Measurements from ENCODE around the gene PKNOX2. TPM values are rescaled to one million over a fixed set of nuclear protein-coding genes. Genes with fewer than 3 reads are reported as not detected.

Gene PKNOX2
- total RNA-seq, 2 donors from 2014 or later, result 4.0 to 6.9 TPM

DNA sequence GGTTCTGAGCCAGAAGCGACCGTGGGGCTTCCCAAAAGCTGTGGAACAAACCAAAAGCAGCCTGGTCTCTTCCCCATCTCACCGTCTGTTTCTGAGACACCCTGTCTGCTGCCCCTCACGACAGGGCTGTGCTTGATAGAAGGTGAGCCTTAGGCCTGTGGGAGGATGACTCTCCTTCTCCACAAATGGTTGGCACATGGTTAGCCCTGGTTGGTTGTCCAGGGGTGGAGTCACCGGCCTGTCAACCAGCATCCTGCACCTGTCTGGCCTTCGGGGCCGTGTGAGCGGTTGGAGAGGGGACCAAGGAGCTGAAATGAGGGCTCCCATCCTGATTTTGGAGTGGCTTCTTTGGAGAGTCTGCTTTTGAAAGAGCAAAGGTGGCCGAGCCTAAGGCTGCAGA, 135.3 kb downstream of the PKNOX2 start:
- Histone ChIP-seq H3K4me1 (ENCODE audit: control insufficient read depth, insufficient read depth, low read length) (no peaks in the 10 kb centered on the region), H3K27me3 (ENCODE audit: control insufficient read depth, insufficient read depth, low read length, poor library complexity, severe bottlenecking) (no peaks in the 10 kb centered on the region), H3K9ac (ENCODE audit: extremely low read depth, low read length, poor library complexity, severe bottlenecking) (no peak overlapping the region), H3K36me3 (ENCODE audit: control insufficient read depth, insufficient read depth, low read length) (no peaks in the 10 kb centered on the region), H3K27ac (ENCODE audit: low read depth, low read length) (no peak overlapping the region), H3K9me3 (ENCODE audit: control insufficient read depth, low read length) (no peaks in the 10 kb centered on the region), H3K4me3 (ENCODE audit: low read length) (no peak overlapping the region)
- H3K27ac Mint-ChIP-seq, result no peak overlapping the region
- H3K4me3 Mint-ChIP-seq, result no peak overlapping the region
- no peaks in the 10 kb centered on the region for H3K27me3 Mint-ChIP-seq (ENCODE audit: insufficient read depth)
- peaks cover 3% of the 10 kb centered on the region for H3K4me1 Mint-ChIP-seq
- TF ChIP-seq, protein P1, sequence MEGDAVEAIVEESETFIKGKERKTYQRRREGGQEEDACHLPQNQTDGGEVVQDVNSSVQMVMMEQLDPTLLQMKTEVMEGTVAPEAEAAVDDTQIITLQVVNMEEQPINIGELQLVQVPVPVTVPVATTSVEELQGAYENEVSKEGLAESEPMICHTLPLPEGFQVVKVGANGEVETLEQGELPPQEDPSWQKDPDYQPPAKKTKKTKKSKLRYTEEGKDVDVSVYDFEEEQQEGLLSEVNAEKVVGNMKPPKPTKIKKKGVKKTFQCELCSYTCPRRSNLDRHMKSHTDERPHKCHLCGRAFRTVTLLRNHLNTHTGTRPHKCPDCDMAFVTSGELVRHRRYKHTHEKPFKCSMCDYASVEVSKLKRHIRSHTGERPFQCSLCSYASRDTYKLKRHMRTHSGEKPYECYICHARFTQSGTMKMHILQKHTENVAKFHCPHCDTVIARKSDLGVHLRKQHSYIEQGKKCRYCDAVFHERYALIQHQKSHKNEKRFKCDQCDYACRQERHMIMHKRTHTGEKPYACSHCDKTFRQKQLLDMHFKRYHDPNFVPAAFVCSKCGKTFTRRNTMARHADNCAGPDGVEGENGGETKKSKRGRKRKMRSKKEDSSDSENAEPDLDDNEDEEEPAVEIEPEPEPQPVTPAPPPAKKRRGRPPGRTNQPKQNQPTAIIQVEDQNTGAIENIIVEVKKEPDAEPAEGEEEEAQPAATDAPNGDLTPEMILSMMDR (conservative IDR thresholded peaks at IDR 0.05), result no peak
- DNase-seq, result no peak
- H3K9me3 Mint-ChIP-seq, result no peaks in the 10 kb centered on the region
- 94 to 96% methylated on average over 5 to 9 of the region's 9 CpGs for WGBS, 2 experiments (ENCODE audit: insufficient coverage in 1 of 2, insufficient read length in 1 of 2)
- no peaks in the 10 kb centered on the region for H3K36me3 Mint-ChIP-seq (ENCODE audit: low read depth)

DNA sequence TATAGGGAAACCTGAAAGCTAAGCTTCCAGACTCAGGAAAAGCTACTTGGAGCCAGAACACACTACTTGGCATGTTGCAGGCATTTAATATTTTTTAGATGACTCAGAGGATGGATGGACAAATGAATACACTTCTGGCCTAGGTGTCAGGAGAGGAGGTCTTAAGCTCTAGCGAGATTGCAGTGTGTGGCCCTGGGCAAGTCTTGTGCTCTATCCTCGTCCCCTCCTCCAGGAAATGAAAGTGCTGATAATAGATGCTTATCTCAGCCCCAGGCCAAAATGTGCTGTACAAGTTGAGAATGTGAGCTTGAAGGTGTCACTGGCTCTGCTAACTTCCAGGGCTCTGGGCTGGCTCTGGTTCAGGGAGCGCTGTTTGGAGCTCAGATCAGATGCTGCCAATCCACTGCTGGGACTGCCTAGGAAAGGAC, 136.3 kb downstream of the PKNOX2 start:
- H3K4me3 Mint-ChIP-seq, result no peak overlapping the region
- Histone ChIP-seq H3K36me3 (ENCODE audit: control insufficient read depth, insufficient read depth, low read length) (no peaks in the 10 kb centered on the region), H3K4me1 (ENCODE audit: control insufficient read depth, insufficient read depth, low read length) (no peaks in the 10 kb centered on the region), H3K27ac (ENCODE audit: low read depth, low read length) (no peak overlapping the region), H3K9me3 (ENCODE audit: control insufficient read depth, low read length) (no peaks in the 10 kb centered on the region), H3K9ac (ENCODE audit: extremely low read depth, low read length, poor library complexity, severe bottlenecking) (no peak overlapping the region), H3K27me3 (ENCODE audit: control insufficient read depth, insufficient read depth, low read length, poor library complexity, severe bottlenecking) (no peaks in the 10 kb centered on the region), H3K4me3 (ENCODE audit: low read length) (no peak overlapping the region)
- H3K9me3 Mint-ChIP-seq, result no peaks in the 10 kb centered on the region
- TF ChIP-seq, protein P1 (conservative IDR thresholded peaks at IDR 0.05), result no peak
- no peaks in the 10 kb centered on the region for H3K36me3 Mint-ChIP-seq (ENCODE audit: low read depth)
- no peak overlapping the region for H3K27ac Mint-ChIP-seq
- no peak for DNase-seq
- peaks cover 3% of the 10 kb centered on the region for H3K4me1 Mint-ChIP-seq
- 88 to 94% methylated on average over 2 to 3 of the region's 3 CpGs for WGBS, 2 experiments (ENCODE audit: insufficient coverage in 1 of 2, insufficient read length in 1 of 2)
- no peaks in the 10 kb centered on the region for H3K27me3 Mint-ChIP-seq (ENCODE audit: insufficient read depth)

DNA sequence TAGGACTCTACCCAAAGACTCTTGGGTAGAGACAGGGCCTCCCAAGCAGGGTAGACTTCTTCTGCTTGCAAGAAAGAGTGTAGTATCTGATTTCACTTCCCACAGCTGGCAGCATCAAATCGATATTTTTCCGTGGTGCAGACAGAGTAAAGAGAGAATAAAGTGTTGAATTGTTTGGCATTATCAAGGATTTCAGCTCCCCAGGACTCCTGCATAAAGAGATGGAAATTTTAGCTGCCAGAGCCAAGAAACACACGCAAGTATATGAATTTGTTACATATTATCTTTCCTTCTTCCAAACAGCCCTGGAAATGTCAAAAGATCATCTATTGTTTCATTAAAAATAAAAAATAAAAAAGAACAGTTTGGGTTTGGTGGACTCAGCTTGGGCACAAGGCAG, 136.8 kb downstream of the PKNOX2 start:
- no peak overlapping the region for H3K4me3 ChIP-seq (ENCODE audit: low read length)
- no peaks in the 10 kb centered on the region for H3K4me1 ChIP-seq (ENCODE audit: control insufficient read depth, insufficient read depth, low read length)
- TF ChIP-seq, protein P1 (conservative IDR thresholded peaks at IDR 0.05), result no peak
- Mint-ChIP-seq H3K4me3 (no peak overlapping the region), H3K27me3 (ENCODE audit: insufficient read depth) (no peaks in the 10 kb centered on the region), H3K27ac (no peak overlapping the region), H3K4me1 (peaks cover 3% of the 10 kb centered on the region), H3K9me3 (no peaks in the 10 kb centered on the region), H3K36me3 (ENCODE audit: low read depth) (no peaks in the 10 kb centered on the region)
- 80 to 92% methylated on average over 1 to 3 of the region's 3 CpGs for WGBS, 2 experiments (ENCODE audit: insufficient coverage in 1 of 2, insufficient read length in 1 of 2)
- H3K27ac ChIP-seq (ENCODE audit: low read depth, low read length), result no peak overlapping the region
- H3K27me3 ChIP-seq (ENCODE audit: control insufficient read depth, insufficient read depth, low read length, poor library complexity, severe bottlenecking), result no peaks in the 10 kb centered on the region
- no peak for DNase-seq
- H3K9me3 ChIP-seq (ENCODE audit: control insufficient read depth, low read length), result no peaks in the 10 kb centered on the region
- H3K9ac ChIP-seq (ENCODE audit: extremely low read depth, low read length, poor library complexity, severe bottlenecking), result no peak overlapping the region
- H3K36me3 ChIP-seq (ENCODE audit: control insufficient read depth, insufficient read depth, low read length), result no peaks in the 10 kb centered on the region

Data from endodermal cell (in vitro differentiated cells).